ENCODE measurements around the gene FAM120A. TPM values are rescaled to one million over a fixed set of nuclear protein-coding genes. Genes with fewer than 3 reads are reported as not detected.

Gene FAM120A
- total and polyA plus RNA-seq, 9 of the 15 experiments (the other 6 are each of a cell fraction or from before 2014, with no cell fraction given), result 8.7 to 71.0 (median 42.2) TPM

DNA sequence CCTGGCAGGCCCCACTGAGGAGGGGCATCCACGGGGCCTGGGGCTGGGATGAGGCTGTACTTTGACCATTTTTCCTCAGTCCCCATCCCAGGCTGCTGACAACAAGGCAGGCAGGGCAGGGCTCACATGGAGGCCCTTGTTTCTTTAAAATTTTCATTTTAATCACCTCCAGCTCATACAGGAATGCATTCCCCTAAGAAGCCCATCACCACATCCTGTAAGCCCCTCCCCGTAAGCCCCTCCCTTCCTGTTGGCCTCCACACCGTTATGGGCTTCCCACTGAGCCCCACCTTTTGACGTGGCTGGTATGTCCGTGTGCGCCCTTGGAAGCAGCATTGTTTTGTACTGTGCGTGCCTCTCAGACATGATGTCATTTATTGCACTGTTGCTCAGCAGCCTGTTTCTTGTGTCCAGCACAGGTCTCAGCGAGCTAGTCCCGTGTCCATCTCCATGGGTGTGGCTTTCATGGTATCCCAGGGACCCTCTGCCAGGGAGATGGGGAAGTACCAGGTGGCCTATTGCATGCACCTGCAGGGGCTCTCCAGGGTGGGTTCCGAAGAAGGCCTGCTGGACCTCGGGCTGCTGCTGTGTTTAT, 147.3 kb downstream of the FAM120A start:
- no peak overlapping the region for H3K4me2 ChIP-seq (ENCODE audit: insufficient read depth, low read length)
- TF ChIP-seq HDGF (IDR thresholded peaks at IDR 0.05) (no peak), ZNF699 (CRISPR knock-in tag; IDR thresholded peaks at IDR 0.05; ENCODE audit: insufficient replicate concordance) (no peak), ZNF77 (CRISPR knock-in tag; IDR thresholded peaks at IDR 0.05) (no peak), ZNF324 (CRISPR knock-in tag; IDR thresholded peaks at IDR 0.05) (no peak)
- TF ChIP-seq, protein P1, sequence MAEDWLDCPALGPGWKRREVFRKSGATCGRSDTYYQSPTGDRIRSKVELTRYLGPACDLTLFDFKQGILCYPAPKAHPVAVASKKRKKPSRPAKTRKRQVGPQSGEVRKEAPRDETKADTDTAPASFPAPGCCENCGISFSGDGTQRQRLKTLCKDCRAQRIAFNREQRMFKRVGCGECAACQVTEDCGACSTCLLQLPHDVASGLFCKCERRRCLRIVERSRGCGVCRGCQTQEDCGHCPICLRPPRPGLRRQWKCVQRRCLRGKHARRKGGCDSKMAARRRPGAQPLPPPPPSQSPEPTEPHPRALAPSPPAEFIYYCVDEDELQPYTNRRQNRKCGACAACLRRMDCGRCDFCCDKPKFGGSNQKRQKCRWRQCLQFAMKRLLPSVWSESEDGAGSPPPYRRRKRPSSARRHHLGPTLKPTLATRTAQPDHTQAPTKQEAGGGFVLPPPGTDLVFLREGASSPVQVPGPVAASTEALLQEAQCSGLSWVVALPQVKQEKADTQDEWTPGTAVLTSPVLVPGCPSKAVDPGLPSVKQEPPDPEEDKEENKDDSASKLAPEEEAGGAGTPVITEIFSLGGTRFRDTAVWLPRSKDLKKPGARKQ (CRISPR knock-in tag; IDR thresholded peaks at IDR 0.05), result no peak
- TF ChIP-seq, protein P2, sequence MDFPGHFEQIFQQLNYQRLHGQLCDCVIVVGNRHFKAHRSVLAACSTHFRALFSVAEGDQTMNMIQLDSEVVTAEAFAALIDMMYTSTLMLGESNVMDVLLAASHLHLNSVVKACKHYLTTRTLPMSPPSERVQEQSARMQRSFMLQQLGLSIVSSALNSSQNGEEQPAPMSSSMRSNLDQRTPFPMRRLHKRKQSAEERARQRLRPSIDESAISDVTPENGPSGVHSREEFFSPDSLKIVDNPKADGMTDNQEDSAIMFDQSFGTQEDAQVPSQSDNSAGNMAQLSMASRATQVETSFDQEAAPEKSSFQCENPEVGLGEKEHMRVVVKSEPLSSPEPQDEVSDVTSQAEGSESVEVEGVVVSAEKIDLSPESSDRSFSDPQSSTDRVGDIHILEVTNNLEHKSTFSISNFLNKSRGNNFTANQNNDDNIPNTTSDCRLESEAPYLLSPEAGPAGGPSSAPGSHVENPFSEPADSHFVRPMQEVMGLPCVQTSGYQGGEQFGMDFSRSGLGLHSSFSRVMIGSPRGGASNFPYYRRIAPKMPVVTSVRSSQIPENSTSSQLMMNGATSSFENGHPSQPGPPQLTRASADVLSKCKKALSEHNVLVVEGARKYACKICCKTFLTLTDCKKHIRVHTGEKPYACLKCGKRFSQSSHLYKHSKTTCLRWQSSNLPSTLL (IDR thresholded peaks at IDR 0.05), result no peak
- TF ChIP-seq, protein P3, sequence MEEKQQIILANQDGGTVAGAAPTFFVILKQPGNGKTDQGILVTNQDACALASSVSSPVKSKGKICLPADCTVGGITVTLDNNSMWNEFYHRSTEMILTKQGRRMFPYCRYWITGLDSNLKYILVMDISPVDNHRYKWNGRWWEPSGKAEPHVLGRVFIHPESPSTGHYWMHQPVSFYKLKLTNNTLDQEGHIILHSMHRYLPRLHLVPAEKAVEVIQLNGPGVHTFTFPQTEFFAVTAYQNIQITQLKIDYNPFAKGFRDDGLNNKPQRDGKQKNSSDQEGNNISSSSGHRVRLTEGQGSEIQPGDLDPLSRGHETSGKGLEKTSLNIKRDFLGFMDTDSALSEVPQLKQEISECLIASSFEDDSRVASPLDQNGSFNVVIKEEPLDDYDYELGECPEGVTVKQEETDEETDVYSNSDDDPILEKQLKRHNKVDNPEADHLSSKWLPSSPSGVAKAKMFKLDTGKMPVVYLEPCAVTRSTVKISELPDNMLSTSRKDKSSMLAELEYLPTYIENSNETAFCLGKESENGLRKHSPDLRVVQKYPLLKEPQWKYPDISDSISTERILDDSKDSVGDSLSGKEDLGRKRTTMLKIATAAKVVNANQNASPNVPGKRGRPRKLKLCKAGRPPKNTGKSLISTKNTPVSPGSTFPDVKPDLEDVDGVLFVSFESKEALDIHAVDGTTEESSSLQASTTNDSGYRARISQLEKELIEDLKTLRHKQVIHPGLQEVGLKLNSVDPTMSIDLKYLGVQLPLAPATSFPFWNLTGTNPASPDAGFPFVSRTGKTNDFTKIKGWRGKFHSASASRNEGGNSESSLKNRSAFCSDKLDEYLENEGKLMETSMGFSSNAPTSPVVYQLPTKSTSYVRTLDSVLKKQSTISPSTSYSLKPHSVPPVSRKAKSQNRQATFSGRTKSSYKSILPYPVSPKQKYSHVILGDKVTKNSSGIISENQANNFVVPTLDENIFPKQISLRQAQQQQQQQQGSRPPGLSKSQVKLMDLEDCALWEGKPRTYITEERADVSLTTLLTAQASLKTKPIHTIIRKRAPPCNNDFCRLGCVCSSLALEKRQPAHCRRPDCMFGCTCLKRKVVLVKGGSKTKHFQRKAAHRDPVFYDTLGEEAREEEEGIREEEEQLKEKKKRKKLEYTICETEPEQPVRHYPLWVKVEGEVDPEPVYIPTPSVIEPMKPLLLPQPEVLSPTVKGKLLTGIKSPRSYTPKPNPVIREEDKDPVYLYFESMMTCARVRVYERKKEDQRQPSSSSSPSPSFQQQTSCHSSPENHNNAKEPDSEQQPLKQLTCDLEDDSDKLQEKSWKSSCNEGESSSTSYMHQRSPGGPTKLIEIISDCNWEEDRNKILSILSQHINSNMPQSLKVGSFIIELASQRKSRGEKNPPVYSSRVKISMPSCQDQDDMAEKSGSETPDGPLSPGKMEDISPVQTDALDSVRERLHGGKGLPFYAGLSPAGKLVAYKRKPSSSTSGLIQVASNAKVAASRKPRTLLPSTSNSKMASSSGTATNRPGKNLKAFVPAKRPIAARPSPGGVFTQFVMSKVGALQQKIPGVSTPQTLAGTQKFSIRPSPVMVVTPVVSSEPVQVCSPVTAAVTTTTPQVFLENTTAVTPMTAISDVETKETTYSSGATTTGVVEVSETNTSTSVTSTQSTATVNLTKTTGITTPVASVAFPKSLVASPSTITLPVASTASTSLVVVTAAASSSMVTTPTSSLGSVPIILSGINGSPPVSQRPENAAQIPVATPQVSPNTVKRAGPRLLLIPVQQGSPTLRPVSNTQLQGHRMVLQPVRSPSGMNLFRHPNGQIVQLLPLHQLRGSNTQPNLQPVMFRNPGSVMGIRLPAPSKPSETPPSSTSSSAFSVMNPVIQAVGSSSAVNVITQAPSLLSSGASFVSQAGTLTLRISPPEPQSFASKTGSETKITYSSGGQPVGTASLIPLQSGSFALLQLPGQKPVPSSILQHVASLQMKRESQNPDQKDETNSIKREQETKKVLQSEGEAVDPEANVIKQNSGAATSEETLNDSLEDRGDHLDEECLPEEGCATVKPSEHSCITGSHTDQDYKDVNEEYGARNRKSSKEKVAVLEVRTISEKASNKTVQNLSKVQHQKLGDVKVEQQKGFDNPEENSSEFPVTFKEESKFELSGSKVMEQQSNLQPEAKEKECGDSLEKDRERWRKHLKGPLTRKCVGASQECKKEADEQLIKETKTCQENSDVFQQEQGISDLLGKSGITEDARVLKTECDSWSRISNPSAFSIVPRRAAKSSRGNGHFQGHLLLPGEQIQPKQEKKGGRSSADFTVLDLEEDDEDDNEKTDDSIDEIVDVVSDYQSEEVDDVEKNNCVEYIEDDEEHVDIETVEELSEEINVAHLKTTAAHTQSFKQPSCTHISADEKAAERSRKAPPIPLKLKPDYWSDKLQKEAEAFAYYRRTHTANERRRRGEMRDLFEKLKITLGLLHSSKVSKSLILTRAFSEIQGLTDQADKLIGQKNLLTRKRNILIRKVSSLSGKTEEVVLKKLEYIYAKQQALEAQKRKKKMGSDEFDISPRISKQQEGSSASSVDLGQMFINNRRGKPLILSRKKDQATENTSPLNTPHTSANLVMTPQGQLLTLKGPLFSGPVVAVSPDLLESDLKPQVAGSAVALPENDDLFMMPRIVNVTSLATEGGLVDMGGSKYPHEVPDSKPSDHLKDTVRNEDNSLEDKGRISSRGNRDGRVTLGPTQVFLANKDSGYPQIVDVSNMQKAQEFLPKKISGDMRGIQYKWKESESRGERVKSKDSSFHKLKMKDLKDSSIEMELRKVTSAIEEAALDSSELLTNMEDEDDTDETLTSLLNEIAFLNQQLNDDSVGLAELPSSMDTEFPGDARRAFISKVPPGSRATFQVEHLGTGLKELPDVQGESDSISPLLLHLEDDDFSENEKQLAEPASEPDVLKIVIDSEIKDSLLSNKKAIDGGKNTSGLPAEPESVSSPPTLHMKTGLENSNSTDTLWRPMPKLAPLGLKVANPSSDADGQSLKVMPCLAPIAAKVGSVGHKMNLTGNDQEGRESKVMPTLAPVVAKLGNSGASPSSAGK (IDR thresholded peaks at IDR 0.05), result no peak

More for the DNA sequence above, 147.3 kb downstream of the FAM120A start:
- 47% methylated on average over 11 of the region's 11 CpGs for WGBS (ENCODE audit: insufficient coverage, low coverage, missing lambda C conversion rate)
- H3K27ac ChIP-seq (ENCODE audit: extremely low read depth, low read depth, low read length), result no peak overlapping the region
- DNase-seq (ENCODE audit: extremely low read depth in 1 of 4, low spot score in 3 of 4), result no peak
- H3K9ac ChIP-seq (ENCODE audit: insufficient read depth in 1 of 2, low read depth in 2 of 2, low read length in 2 of 2), result no peak overlapping the region
- H3K4me1 ChIP-seq (replicated peaks in 1 of 2; ENCODE audit: control insufficient read depth in 2 of 2, insufficient read depth in 2 of 2, low read length in 2 of 2), result peaks cover 20 to 24% of the 10 kb centered on the region in 2 experiments
- peaks cover 15% of the 10 kb centered on the region; the same call in 2 of the 3 replicates for H3K79me2 ChIP-seq (ENCODE audit: control insufficient read depth, insufficient read depth, low read length)
- no peaks in the 10 kb centered on the region for H3K9me1 ChIP-seq (ENCODE audit: control insufficient read depth, insufficient read depth, low read length)
- no peak for FAIRE-seq
- H4K20me1 ChIP-seq (replicated peaks; ENCODE audit: control insufficient read depth, insufficient read depth, low read length), result peaks cover 17% of the 10 kb centered on the region; the same call in 1 of the 2 replicates
- H3K27me3 ChIP-seq (ENCODE audit: control insufficient read depth in 2 of 2, insufficient read depth in 2 of 2, low read length in 2 of 2), result no peaks in the 10 kb centered on the region
- CTCF ChIA-PET (ENCODE audit: low intra/inter-chr PET ratio), result no interaction called here
- no peak for ATAC-seq
- no peaks in the 10 kb centered on the region for H3K9me3 ChIP-seq (replicated peaks; ENCODE audit: control insufficient read depth, insufficient read depth, low read depth, low read length)
- H2AFZ ChIP-seq (ENCODE audit: low read depth, low read length), result no peak overlapping the region
- in situ Hi-C loops (cut with MboI) (no loop called here), intact Hi-C loops (cut with micrococcal nuclease) (no loop called here)
- no peak overlapping the region for H3K4me3 ChIP-seq
- no TSS peak for BruUV-seq (replicated peaks)
- H3K36me3 ChIP-seq (ENCODE audit: control insufficient read depth, insufficient read depth, low read length), result no peaks in the 10 kb centered on the region
- POLR2A ChIA-PET, result no interaction called here
